ENCODE data around the gene MAGI2. TPM values are rescaled to one million over a fixed set of nuclear protein-coding genes. Genes with fewer than 3 reads are reported as not detected.

The MAGI2 gene
- total RNA-seq, 1 experiment from 2014 or later = 0.52 TPM

DNA sequence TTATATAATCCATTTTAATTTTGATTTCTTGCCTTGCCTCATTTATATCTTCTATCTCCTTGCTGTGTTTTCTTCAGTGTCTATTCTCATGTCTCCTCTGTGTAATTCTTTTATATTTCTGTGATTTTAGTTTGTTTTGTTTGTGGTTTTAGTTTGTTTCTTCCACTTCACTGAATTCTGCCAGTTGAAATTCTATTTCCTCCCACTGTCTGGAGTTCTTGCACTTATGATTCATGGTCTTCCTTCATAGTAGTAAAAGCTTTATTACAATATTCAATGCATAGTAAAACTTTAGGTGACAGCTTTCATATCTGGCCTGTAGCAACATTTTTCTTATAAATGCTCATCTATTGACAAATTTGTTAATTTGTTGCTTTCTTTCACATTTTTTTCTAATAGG is 113.3 kb downstream of the MAGI2 start:
- H3K36me3 Mint-ChIP-seq (ENCODE audit: insufficient read depth, unreplicated experiment) = no peaks in the 10 kb centered on the region
- DNase-seq = no peak
- intact Hi-C loops (cut with micrococcal nuclease; ENCODE audit: unreplicated experiment) = no loop called here
- BruUV-seq (replicated peaks) = no TSS peak
- no peak overlapping the region for H3K4me3 Mint-ChIP-seq (ENCODE audit: low read depth, unreplicated experiment)
- no peaks in the 10 kb centered on the region for H3K9me3 Mint-ChIP-seq (ENCODE audit: low read depth, unreplicated experiment)
- TF ChIP-seq, protein P1, sequence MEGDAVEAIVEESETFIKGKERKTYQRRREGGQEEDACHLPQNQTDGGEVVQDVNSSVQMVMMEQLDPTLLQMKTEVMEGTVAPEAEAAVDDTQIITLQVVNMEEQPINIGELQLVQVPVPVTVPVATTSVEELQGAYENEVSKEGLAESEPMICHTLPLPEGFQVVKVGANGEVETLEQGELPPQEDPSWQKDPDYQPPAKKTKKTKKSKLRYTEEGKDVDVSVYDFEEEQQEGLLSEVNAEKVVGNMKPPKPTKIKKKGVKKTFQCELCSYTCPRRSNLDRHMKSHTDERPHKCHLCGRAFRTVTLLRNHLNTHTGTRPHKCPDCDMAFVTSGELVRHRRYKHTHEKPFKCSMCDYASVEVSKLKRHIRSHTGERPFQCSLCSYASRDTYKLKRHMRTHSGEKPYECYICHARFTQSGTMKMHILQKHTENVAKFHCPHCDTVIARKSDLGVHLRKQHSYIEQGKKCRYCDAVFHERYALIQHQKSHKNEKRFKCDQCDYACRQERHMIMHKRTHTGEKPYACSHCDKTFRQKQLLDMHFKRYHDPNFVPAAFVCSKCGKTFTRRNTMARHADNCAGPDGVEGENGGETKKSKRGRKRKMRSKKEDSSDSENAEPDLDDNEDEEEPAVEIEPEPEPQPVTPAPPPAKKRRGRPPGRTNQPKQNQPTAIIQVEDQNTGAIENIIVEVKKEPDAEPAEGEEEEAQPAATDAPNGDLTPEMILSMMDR (IDR thresholded peaks at IDR 0.05; ENCODE audit: unreplicated experiment) = no peak
- CTCF ChIA-PET = no interaction called here
- H3K27me3 Mint-ChIP-seq (ENCODE audit: unreplicated experiment) = no peaks in the 10 kb centered on the region
- H3K27ac Mint-ChIP-seq (ENCODE audit: unreplicated experiment) = no peak overlapping the region
- H3K4me1 Mint-ChIP-seq (ENCODE audit: low read depth, unreplicated experiment) = no peaks in the 10 kb centered on the region

- Mint-ChIP-seq H3K4me3 (ENCODE audit: low read depth, unreplicated experiment) (no peak overlapping the region), H3K4me1 (ENCODE audit: low read depth, unreplicated experiment) (no peaks in the 10 kb centered on the region), H3K9me3 (ENCODE audit: low read depth, unreplicated experiment) (no peaks in the 10 kb centered on the region), H3K27me3 (ENCODE audit: unreplicated experiment) (no peaks in the 10 kb centered on the region), H3K27ac (ENCODE audit: unreplicated experiment) (no peak overlapping the region), H3K36me3 (ENCODE audit: insufficient read depth, unreplicated experiment) (no peaks in the 10 kb centered on the region)
- TF ChIP-seq, protein P1 (IDR thresholded peaks at IDR 0.05; ENCODE audit: unreplicated experiment) = no peak
- intact Hi-C loops (cut with micrococcal nuclease; ENCODE audit: unreplicated experiment) = no loop called here
- no peak for DNase-seq
- CTCF ChIA-PET = no interaction called here
- no TSS peak for BruUV-seq (replicated peaks)
Measured at GRCh38 chr7:79339208-79339925, 114.1 kb downstream of the MAGI2 start.

GRCh38 chr7:79337717-79338116 is 115.8 kb downstream of the MAGI2 start:
- TF ChIP-seq, protein P1 (IDR thresholded peaks at IDR 0.05; ENCODE audit: unreplicated experiment) = no peak
- Mint-ChIP-seq H3K36me3 (ENCODE audit: insufficient read depth, unreplicated experiment) (no peaks in the 10 kb centered on the region), H3K9me3 (ENCODE audit: low read depth, unreplicated experiment) (no peaks in the 10 kb centered on the region), H3K4me3 (ENCODE audit: low read depth, unreplicated experiment) (no peak overlapping the region), H3K27me3 (ENCODE audit: unreplicated experiment) (no peaks in the 10 kb centered on the region), H3K27ac (ENCODE audit: unreplicated experiment) (no peak overlapping the region), H3K4me1 (ENCODE audit: low read depth, unreplicated experiment) (no peaks in the 10 kb centered on the region)
- DNase-seq = no peak
- BruUV-seq (replicated peaks) = no TSS peak
- intact Hi-C loops (cut with micrococcal nuclease; ENCODE audit: unreplicated experiment) = no loop called here
- CTCF ChIA-PET = no interaction called here

DNA sequence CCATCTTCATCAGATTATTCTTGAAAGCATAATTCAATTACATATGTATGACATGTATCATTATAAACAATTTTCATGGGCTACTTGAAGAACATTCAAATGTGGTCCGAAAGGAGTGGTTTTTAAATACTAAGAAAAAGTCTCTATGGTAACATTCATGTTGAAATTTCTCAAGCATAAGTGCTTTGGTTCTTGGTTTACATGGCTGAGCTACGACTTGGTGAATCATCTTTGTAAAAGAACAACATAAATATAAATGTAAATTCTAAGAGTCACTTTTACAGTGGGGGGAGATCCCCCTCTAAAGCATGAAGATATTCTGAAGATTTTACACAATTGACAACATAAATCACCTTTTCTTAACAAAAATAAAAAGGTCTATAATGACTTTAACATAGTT is 118.6 kb downstream of the MAGI2 start:
- BruUV-seq (replicated peaks) = no TSS peak
- intact Hi-C loops (cut with micrococcal nuclease; ENCODE audit: unreplicated experiment) = no loop called here
- no peaks in the 10 kb centered on the region for H3K9me3 Mint-ChIP-seq (ENCODE audit: low read depth, unreplicated experiment)
- no peak overlapping the region for H3K4me3 Mint-ChIP-seq (ENCODE audit: low read depth, unreplicated experiment)
- no peak for DNase-seq
- TF ChIP-seq, protein P1 (IDR thresholded peaks at IDR 0.05; ENCODE audit: unreplicated experiment) = no peak
- no peak overlapping the region for H3K27ac Mint-ChIP-seq (ENCODE audit: unreplicated experiment)
- H3K4me1 Mint-ChIP-seq (ENCODE audit: low read depth, unreplicated experiment) = no peaks in the 10 kb centered on the region
- H3K27me3 Mint-ChIP-seq (ENCODE audit: unreplicated experiment) = no peaks in the 10 kb centered on the region
- H3K36me3 Mint-ChIP-seq (ENCODE audit: insufficient read depth, unreplicated experiment) = no peaks in the 10 kb centered on the region
- CTCF ChIA-PET = no interaction called here
